Neural cell (in vitro differentiated cells): ENCODE data around the gene TAOK1.

Experiments used
- EP300 ChIP-seq: fragments of 450-650 bp; conservative IDR thresholded peaks from 2 replicates; pipeline ENCODE4 v1.6.1; 2014; ENCODE audit warnings: antibody characterized with exemption, mild to moderate bottlenecking, moderate library complexity; ENCODE audit not compliant: poor library complexity, severe bottlenecking
- EZH2 ChIP-seq: fragments of 200-600, 300-800 bp; shearing (Covaris generic), sonication (generic); IDR thresholded peaks from 2 replicates; pipeline ENCODE4 v1.6.1; 2014; ENCODE audit warnings: antibody characterized with exemption, low read length, borderline replicate concordance, mild to moderate bottlenecking; ENCODE audit not compliant: insufficient read depth, poor library complexity, severe bottlenecking
- TF ChIP-seq, protein P1 (sequence below): fragments of 450-650 bp; IDR thresholded peaks from 2 replicates; pipeline ENCODE4 v1.5.1; 2014; ENCODE audit warnings: antibody characterized with exemption, mild to moderate bottlenecking, moderate library complexity; ENCODE audit not compliant: poor library complexity, severe bottlenecking
- TF ChIP-seq, protein P2 (sequence below): IDR thresholded peaks from 2 replicates; pipeline ENCODE4 v1.6.1; 2012; ENCODE audit warnings: borderline replicate concordance

DNA sequence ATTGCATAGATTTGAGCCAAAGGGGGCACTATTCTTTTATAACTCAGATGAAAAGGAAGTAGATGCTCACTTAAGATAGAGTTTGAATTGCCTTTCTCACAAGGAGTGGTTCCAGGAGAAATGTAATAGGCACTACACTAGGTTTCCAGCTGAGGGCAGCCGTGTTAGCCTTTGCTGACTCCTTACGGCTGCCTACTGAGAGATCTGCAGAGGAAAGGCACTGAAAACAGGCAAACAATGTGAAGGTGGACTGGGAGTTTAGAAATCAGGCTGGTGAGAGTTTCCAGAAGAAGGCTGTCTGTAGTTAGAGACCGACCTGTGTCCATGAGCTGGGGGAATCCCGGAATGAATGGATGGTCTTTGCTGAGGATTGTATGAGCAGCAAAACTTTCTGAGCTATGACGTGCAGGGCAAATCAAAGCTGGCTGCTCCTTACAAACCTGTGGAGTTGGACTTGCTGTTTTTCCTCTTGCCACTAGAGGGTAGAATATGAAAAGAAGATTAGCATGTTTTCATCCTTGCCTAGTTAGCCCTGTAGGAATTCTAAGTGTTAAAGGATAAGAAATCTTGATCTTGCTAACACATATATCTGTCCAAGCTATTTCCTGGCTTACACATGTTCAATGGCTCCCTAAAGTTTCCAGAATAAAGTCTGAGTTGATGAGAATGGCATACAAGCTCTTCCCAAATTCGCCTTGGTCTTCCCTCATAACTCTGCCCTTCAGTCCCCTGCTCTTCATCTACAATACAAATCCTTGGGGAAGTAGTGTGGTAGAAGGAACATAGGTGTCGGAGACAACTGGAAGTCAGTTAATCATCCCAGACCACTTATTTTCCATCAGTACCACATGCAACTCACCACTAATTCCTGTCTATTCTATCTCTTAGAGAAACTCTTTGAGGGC is 20.1 kb upstream of the TAOK1 start:
- TF ChIP-seq, protein P1, sequence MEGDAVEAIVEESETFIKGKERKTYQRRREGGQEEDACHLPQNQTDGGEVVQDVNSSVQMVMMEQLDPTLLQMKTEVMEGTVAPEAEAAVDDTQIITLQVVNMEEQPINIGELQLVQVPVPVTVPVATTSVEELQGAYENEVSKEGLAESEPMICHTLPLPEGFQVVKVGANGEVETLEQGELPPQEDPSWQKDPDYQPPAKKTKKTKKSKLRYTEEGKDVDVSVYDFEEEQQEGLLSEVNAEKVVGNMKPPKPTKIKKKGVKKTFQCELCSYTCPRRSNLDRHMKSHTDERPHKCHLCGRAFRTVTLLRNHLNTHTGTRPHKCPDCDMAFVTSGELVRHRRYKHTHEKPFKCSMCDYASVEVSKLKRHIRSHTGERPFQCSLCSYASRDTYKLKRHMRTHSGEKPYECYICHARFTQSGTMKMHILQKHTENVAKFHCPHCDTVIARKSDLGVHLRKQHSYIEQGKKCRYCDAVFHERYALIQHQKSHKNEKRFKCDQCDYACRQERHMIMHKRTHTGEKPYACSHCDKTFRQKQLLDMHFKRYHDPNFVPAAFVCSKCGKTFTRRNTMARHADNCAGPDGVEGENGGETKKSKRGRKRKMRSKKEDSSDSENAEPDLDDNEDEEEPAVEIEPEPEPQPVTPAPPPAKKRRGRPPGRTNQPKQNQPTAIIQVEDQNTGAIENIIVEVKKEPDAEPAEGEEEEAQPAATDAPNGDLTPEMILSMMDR, result peak; percentile 91
- TF ChIP-seq EZH2 (no peak), EP300 (no peak)
- TF ChIP-seq, protein P2, sequence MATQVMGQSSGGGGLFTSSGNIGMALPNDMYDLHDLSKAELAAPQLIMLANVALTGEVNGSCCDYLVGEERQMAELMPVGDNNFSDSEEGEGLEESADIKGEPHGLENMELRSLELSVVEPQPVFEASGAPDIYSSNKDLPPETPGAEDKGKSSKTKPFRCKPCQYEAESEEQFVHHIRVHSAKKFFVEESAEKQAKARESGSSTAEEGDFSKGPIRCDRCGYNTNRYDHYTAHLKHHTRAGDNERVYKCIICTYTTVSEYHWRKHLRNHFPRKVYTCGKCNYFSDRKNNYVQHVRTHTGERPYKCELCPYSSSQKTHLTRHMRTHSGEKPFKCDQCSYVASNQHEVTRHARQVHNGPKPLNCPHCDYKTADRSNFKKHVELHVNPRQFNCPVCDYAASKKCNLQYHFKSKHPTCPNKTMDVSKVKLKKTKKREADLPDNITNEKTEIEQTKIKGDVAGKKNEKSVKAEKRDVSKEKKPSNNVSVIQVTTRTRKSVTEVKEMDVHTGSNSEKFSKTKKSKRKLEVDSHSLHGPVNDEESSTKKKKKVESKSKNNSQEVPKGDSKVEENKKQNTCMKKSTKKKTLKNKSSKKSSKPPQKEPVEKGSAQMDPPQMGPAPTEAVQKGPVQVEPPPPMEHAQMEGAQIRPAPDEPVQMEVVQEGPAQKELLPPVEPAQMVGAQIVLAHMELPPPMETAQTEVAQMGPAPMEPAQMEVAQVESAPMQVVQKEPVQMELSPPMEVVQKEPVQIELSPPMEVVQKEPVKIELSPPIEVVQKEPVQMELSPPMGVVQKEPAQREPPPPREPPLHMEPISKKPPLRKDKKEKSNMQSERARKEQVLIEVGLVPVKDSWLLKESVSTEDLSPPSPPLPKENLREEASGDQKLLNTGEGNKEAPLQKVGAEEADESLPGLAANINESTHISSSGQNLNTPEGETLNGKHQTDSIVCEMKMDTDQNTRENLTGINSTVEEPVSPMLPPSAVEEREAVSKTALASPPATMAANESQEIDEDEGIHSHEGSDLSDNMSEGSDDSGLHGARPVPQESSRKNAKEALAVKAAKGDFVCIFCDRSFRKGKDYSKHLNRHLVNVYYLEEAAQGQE, result no peak
